IgD-negative memory B cell (primary cell): ENCODE measurements around the gene FYTTD1. TPM values are rescaled to one million over a fixed set of nuclear protein-coding genes. Genes with fewer than 3 reads are reported as not detected.
"Not testable (repeated sequence)": the region's sequence is repeated elsewhere in the genome, so short reads cannot be mapped to it uniquely, and the experiment has no call there.

Source experiments
- H3K27ac Mint-ChIP-seq, 3 donors: one replicate each; pipeline ENCODE4 v1.8.0; 2020 to 2022; ENCODE audit warnings: mild to moderate bottlenecking in 3 of 3, mixed read lengths in 3 of 3, moderate library complexity in 1 of 3
- H3K27me3 Mint-ChIP-seq: one replicate; pipeline ENCODE4 v1.8.0; 2021; ENCODE audit warnings: mixed read lengths
- H3K36me3 Mint-ChIP-seq: one replicate; pipeline ENCODE4 v1.8.0; 2020; ENCODE audit warnings: mild to moderate bottlenecking, mixed read lengths
- H3K4me1 Mint-ChIP-seq, 3 donors: one replicate each; pipeline ENCODE4 v1.8.0; 2020 to 2022; ENCODE audit warnings: mixed read lengths in 3 of 3, mild to moderate bottlenecking in 1 of 3
- H3K4me3 Mint-ChIP-seq, 4 donors: one replicate each; pipeline ENCODE4 v1.8.0; 2020 to 2022; ENCODE audit warnings: mild to moderate bottlenecking in 4 of 4, mixed read lengths in 4 of 4, moderate library complexity in 3 of 4
- H3K9me3 Mint-ChIP-seq, 3 donors: one replicate each; pipeline ENCODE4 v1.8.0; 2020 to 2021; ENCODE audit warnings: mixed read lengths in 3 of 3, mild to moderate bottlenecking in 1 of 3
- polyA plus RNA-seq: library from polyadenylated mRNA; unstranded; fragments of 300-500 nt; fragmentation: Illumina TruSeq; gene quantifications from one replicate; pipeline ENCODE4 v1.2.3, GENCODE V29; 2021

The FYTTD1 gene
- polyA plus RNA-seq, 1 donor from 2014 or later: 65.5 TPM

- H3K36me3 Mint-ChIP-seq: peaks cover 5% of the 10 kb centered on the region
- H3K4me1 Mint-ChIP-seq: peaks cover 35 to 52% (median 47%) of the 10 kb centered on the region in 3 donors
- peak overlapping the region in 3 of 4 donors; percentile 71 to 78 (median 76) for H3K4me3 Mint-ChIP-seq
- H3K27ac Mint-ChIP-seq: peak overlapping the region; percentile 86 to 91 (median 89)
- no peaks in the 10 kb centered on the region for H3K9me3 Mint-ChIP-seq
- no peaks in the 10 kb centered on the region for H3K27me3 Mint-ChIP-seq
Observed at GRCh38 chr3:197730200-197730599, 19.5 kb upstream of the FYTTD1 start.

GRCh38 chr3:197730770-197731169 is 18.9 kb upstream of the FYTTD1 start:
- not testable (repeated sequence) for H3K36me3 Mint-ChIP-seq
- H3K27ac Mint-ChIP-seq: peak overlapping the region; percentile 71 to 89 (median 86)

GRCh38 chr3:197731483-197731882 is 18.2 kb upstream of the FYTTD1 start:
- not testable (repeated sequence) for H3K27me3 Mint-ChIP-seq, H3K36me3 Mint-ChIP-seq, H3K9me3 Mint-ChIP-seq
- H3K27ac Mint-ChIP-seq: peak overlapping the region in 2 of 3 donors; percentile 71 to 86
- H3K4me1 Mint-ChIP-seq: peaks cover 42 to 56% (median 46%) of the 10 kb centered on the region in 3 donors
- peak overlapping the region in 1 of 4 donors; percentile 67 for H3K4me3 Mint-ChIP-seq

More at GRCh38 chr3:197730770-197731169, 18.9 kb upstream of the FYTTD1 start:
- not testable (repeated sequence) for H3K9me3 Mint-ChIP-seq, H3K27me3 Mint-ChIP-seq
- Mint-ChIP-seq H3K4me1 (peaks cover 37 to 54% (median 46%) of the 10 kb centered on the region in 3 donors), H3K4me3 (peak overlapping the region in 2 of 4 donors; percentile 12 to 76)

GRCh38 chr3:197733042-197733441 is 16.6 kb upstream of the FYTTD1 start:
- H3K27ac Mint-ChIP-seq: peak overlapping the region; percentile 27 to 98 (median 96)
- H3K4me1 Mint-ChIP-seq: peaks cover 42 to 60% (median 47%) of the 10 kb centered on the region in 3 donors
- H3K9me3 Mint-ChIP-seq: no peaks in the 10 kb centered on the region
- H3K27me3 Mint-ChIP-seq: no peaks in the 10 kb centered on the region
- peak overlapping the region in 2 of 4 donors; percentile 12 to 33 for H3K4me3 Mint-ChIP-seq
- H3K36me3 Mint-ChIP-seq: peaks cover 5% of the 10 kb centered on the region

- peaks cover 34 to 55% (median 41%) of the 10 kb centered on the region in 3 donors for H3K4me1 Mint-ChIP-seq
- peaks cover 2% of the 10 kb centered on the region for H3K36me3 Mint-ChIP-seq
- H3K27me3 Mint-ChIP-seq: no peaks in the 10 kb centered on the region
- H3K27ac Mint-ChIP-seq: peak overlapping the region; percentile 94 to 98 (median 96)
- peak overlapping the region; percentile 79 to 94 (median 86) for H3K4me3 Mint-ChIP-seq
- H3K9me3 Mint-ChIP-seq: no peaks in the 10 kb centered on the region
Observed at GRCh38 chr3:197734667-197735318, 14.9 kb upstream of the FYTTD1 start.

- Mint-ChIP-seq H3K4me3 (peak overlapping the region; percentile 83 to 98 (median 96)), H3K36me3 (no peaks in the 10 kb centered on the region), H3K27me3 (no peaks in the 10 kb centered on the region), H3K27ac (peak overlapping the region; percentile 94 to 98 (median 98)), H3K4me1 (peaks cover 23 to 46% (median 36%) of the 10 kb centered on the region in 3 donors), H3K9me3 (no peaks in the 10 kb centered on the region)
Observed at GRCh38 chr3:197736010-197736490, 13.6 kb upstream of the FYTTD1 start.

GRCh38 chr3:197736491-197737318 is 13.0 kb upstream of the FYTTD1 start, which contains the start of gene RUBCN:
Gene RUBCN, minus strand, starts transcription at chr3:197736904. Its CDS starts 185 bp downstream, at chr3:197736719.
- H3K4me1 Mint-ChIP-seq: peaks cover 23 to 45% (median 36%) of the 10 kb centered on the region in 3 donors
- H3K9me3 Mint-ChIP-seq: no peaks in the 10 kb centered on the region
- peak within 1 kb of the TSS; percentile 94 to 98 (median 98) for H3K27ac Mint-ChIP-seq
- peak within 1 kb of the TSS; percentile 83 to 98 (median 96) for H3K4me3 Mint-ChIP-seq
- H3K36me3 Mint-ChIP-seq: no peaks in the 10 kb centered on the region
- H3K27me3 Mint-ChIP-seq: no peaks in the 10 kb centered on the region

- H3K4me1 Mint-ChIP-seq: peaks cover 23 to 42% (median 32%) of the 10 kb centered on the region in 3 donors
Observed at GRCh38 chr3:197737319-197737649, 12.4 kb upstream of the FYTTD1 start.

GRCh38 chr3:197737749-197738462 is 11.8 kb upstream of the FYTTD1 start:
- H3K27me3 Mint-ChIP-seq: no peaks in the 10 kb centered on the region
- peak overlapping the region; percentile 93 to 95 (median 94) for H3K27ac Mint-ChIP-seq
- no peaks in the 10 kb centered on the region for H3K36me3 Mint-ChIP-seq
- H3K9me3 Mint-ChIP-seq: no peaks in the 10 kb centered on the region
- peak overlapping the region; percentile 83 to 98 (median 96) for H3K4me3 Mint-ChIP-seq
- peaks cover 23 to 38% (median 29%) of the 10 kb centered on the region in 3 donors for H3K4me1 Mint-ChIP-seq

More at GRCh38 chr3:197737319-197737649, 12.4 kb upstream of the FYTTD1 start:
- H3K36me3 Mint-ChIP-seq: no peaks in the 10 kb centered on the region
- H3K4me3 Mint-ChIP-seq: peak overlapping the region; percentile 83 to 98 (median 96)
- peak overlapping the region; percentile 93 to 95 (median 94) for H3K27ac Mint-ChIP-seq
- no peaks in the 10 kb centered on the region for H3K27me3 Mint-ChIP-seq
- no peaks in the 10 kb centered on the region for H3K9me3 Mint-ChIP-seq

GRCh38 chr3:197742787-197743186 is 6.9 kb upstream of the FYTTD1 start:
- Mint-ChIP-seq H3K4me3 (no peak overlapping the region), H3K9me3 (no peaks in the 10 kb centered on the region), H3K27me3 (no peaks in the 10 kb centered on the region), H3K27ac (peak overlapping the region in 1 of 3 donors; percentile 53), H3K4me1 (peaks cover 0 to 7% (median 7%) of the 10 kb centered on the region in 3 donors), H3K36me3 (no peaks in the 10 kb centered on the region)

- Mint-ChIP-seq H3K4me1 (peaks cover 6 to 10% (median 7%) of the 10 kb centered on the region in 3 donors), H3K36me3 (no peaks in the 10 kb centered on the region), H3K27me3 (no peaks in the 10 kb centered on the region), H3K27ac (no peak overlapping the region), H3K4me3 (no peak overlapping the region), H3K9me3 (no peaks in the 10 kb centered on the region)
Observed at GRCh38 chr3:197746209-197746608, 3.5 kb upstream of the FYTTD1 start.

GRCh38 chr3:197746801-197747237 is 2.9 kb upstream of the FYTTD1 start:
- H3K4me1 Mint-ChIP-seq: peaks cover 8 to 12% (median 9%) of the 10 kb centered on the region in 3 donors

GRCh38 chr3:197748597-197749314 is 927 bp upstream of the FYTTD1 start:
- no peaks in the 10 kb centered on the region for H3K36me3 Mint-ChIP-seq
- H3K9me3 Mint-ChIP-seq: no peaks in the 10 kb centered on the region
- peaks cover 18 to 25% (median 23%) of the 10 kb centered on the region in 3 donors for H3K4me1 Mint-ChIP-seq
- H3K27ac Mint-ChIP-seq: peak overlapping the region; percentile 91 to 95 (median 92)
- no peaks in the 10 kb centered on the region for H3K27me3 Mint-ChIP-seq
- H3K4me3 Mint-ChIP-seq: peak overlapping the region; percentile 91 to 97 (median 94)

More at GRCh38 chr3:197746801-197747237, 2.9 kb upstream of the FYTTD1 start:
- no peaks in the 10 kb centered on the region for H3K27me3 Mint-ChIP-seq
- H3K9me3 Mint-ChIP-seq: no peaks in the 10 kb centered on the region
- peak overlapping the region in 1 of 4 donors; percentile 26 for H3K4me3 Mint-ChIP-seq
- peak overlapping the region in 1 of 3 donors; percentile 66 for H3K27ac Mint-ChIP-seq
- no peaks in the 10 kb centered on the region for H3K36me3 Mint-ChIP-seq

GRCh38 chr3:197749315-197749600 is 425 bp upstream of the FYTTD1 start:
- Mint-ChIP-seq H3K9me3 (no peaks in the 10 kb centered on the region), H3K27ac (peak overlapping the region; percentile 91 to 95 (median 92)), H3K4me1 (peaks cover 22 to 28% (median 27%) of the 10 kb centered on the region in 3 donors), H3K36me3 (no peaks in the 10 kb centered on the region), H3K27me3 (no peaks in the 10 kb centered on the region), H3K4me3 (peak overlapping the region; percentile 91 to 97 (median 94))
